CD8-positive, alpha-beta memory T cell (primary cell): ENCODE results near the gene ANKMY2. TPM values are rescaled to one million over a fixed set of nuclear protein-coding genes. Genes with fewer than 3 reads are reported as not detected.

Experiments used
- CTCF ChIA-PET: fragments of 350-600 bp; sonication (Branson Sonifier 250); formaldehyde crosslinking; loops from one replicate; lab custom pipeline; 2021; ENCODE audit warnings: antibody characterized with exemption; lab: Charles Lee
- POLR2A ChIA-PET: fragments of 350-600 bp; sonication (Branson Sonifier 250); formaldehyde crosslinking; loops from one replicate; lab custom pipeline; 2021; ENCODE audit warnings: antibody characterized with exemption; lab: Charles Lee
- DNase-seq, 5 donors: peaks; one replicate each; pipeline versions ENCODE4 v3.0.0 to v3.0.0-alpha.2; 2020 to 2022; ENCODE audit warnings: mixed read lengths in 1 of 5
- H3K27ac ChIP-seq: one replicate; pipeline ENCODE4 v1.7.0; 2013; ENCODE audit warnings: low read depth, mild to moderate bottlenecking, low read length, moderate library complexity
- H3K27me3 ChIP-seq: 2 replicates; pipeline ENCODE4 v1.7.0; 2013; ENCODE audit warnings: low read length, mild to moderate bottlenecking; ENCODE audit not compliant: insufficient read depth, poor library complexity, severe bottlenecking
- H3K36me3 ChIP-seq: 2 replicates; pipeline ENCODE4 v1.7.0; 2013; ENCODE audit warnings: mild to moderate bottlenecking, low read length, moderate library complexity; ENCODE audit not compliant: insufficient read depth
- H3K4me1 ChIP-seq: 2 replicates; pipeline ENCODE4 v1.7.0; 2013; ENCODE audit warnings: mild to moderate bottlenecking, low read length, moderate library complexity; ENCODE audit not compliant: insufficient read depth
- H3K4me3 ChIP-seq: 2 replicates; pipeline ENCODE4 v1.7.0; 2013; ENCODE audit warnings: mild to moderate bottlenecking, low read length
- H3K9me3 ChIP-seq: 2 replicates; pipeline ENCODE4 v1.7.0; 2013; ENCODE audit warnings: mild to moderate bottlenecking, low read length
- H3K27ac Mint-ChIP-seq, 8 donors: one replicate each; pipeline ENCODE4 v1.8.0; 2020 to 2021; ENCODE audit warnings: mixed read lengths in 8 of 8, mild to moderate bottlenecking in 6 of 8, inconsistent platforms in 3 of 8, moderate library complexity in 3 of 8
- H3K27me3 Mint-ChIP-seq, 2 donors: one replicate each; pipeline ENCODE4 v1.8.0; 2020 to 2021; ENCODE audit warnings: mixed read lengths in 2 of 2, mild to moderate bottlenecking in 1 of 2, moderate library complexity in 1 of 2
- H3K36me3 Mint-ChIP-seq, 3 donors: one replicate each; pipeline ENCODE4 v1.8.0; 2020 to 2021; ENCODE audit warnings: mixed read lengths in 3 of 3, inconsistent platforms in 1 of 3, mild to moderate bottlenecking in 1 of 3
- H3K4me1 Mint-ChIP-seq, 3 donors: one replicate each; pipeline ENCODE4 v1.8.0; 2020 to 2021; ENCODE audit warnings: mixed read lengths in 3 of 3, inconsistent platforms in 1 of 3, mild to moderate bottlenecking in 1 of 3
- H3K4me3 Mint-ChIP-seq, 7 donors: one replicate each; pipeline ENCODE4 v1.8.0; 2020 to 2021; ENCODE audit warnings: mixed read lengths in 7 of 7, mild to moderate bottlenecking in 6 of 7, moderate library complexity in 4 of 7, inconsistent platforms in 2 of 7
- H3K9me3 Mint-ChIP-seq, 5 donors: one replicate each; pipeline ENCODE4 v1.8.0; 2020 to 2022; ENCODE audit warnings: mixed read lengths in 5 of 5, mild to moderate bottlenecking in 3 of 5, moderate library complexity in 2 of 5, inconsistent platforms in 1 of 5
- polyA plus RNA-seq: library from polyadenylated mRNA; unstranded; fragments of 300-500 nt; fragmentation: Illumina TruSeq; gene quantifications from one replicate; pipeline ENCODE4 v1.2.3, GENCODE V29; 2021
- total RNA-seq, 2 experiments: library from RNA; stranded (reverse); gene quantifications; one replicate each; pipeline ENCODE4 v1.2.3, GENCODE V29; 2021

Gene ANKMY2
- total and polyA plus RNA-seq, 3 experiments from 2014 or later, result 10.7 to 20.1 (median 10.9) TPM

DNA sequence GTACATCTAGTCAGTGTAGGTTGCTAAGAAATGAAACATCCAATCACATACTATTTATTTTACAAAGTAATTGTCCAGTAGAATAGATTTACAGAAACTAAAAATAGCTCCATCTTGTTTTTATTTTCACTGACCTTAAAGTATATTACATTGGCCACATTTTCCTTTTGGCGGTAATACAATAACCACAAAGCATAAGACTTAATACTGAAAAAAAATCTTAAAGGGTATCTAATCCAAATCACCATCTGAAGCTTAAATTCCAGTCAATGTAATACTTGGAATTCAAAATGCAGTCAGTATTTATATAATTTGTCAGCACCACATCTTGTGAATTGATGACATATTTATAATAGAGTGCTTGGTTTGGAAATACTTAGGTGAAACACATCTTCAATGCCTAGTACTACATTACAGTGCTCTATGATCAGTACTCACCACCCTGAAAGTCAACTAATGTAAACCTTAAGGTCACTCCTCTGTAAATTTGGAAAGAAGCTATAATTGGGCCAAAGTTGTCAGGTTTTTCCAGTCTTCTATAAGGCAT is 8.9 kb downstream of the ANKMY2 start:
- no peaks in the 10 kb centered on the region for H3K27me3 ChIP-seq
- ChIA-PET CTCF (no interaction called here), POLR2A (interaction anchor here (0.5 to 1.7 kb wide), 2 partner anchors 9 to 42 kb away, joined by 6 to 7 read pairs; partner anchors contain the start of genes ANKMY2 and BZW2)
- H3K27ac ChIP-seq, result no peak overlapping the region
- H3K4me1 Mint-ChIP-seq, result peaks cover 8 to 25% (median 18%) of the 10 kb centered on the region in 3 donors
- no peaks in the 10 kb centered on the region for H3K4me1 ChIP-seq
- no peak overlapping the region for H3K4me3 Mint-ChIP-seq
- no peaks in the 10 kb centered on the region for H3K9me3 Mint-ChIP-seq
- H3K27ac Mint-ChIP-seq, result no peak overlapping the region
- DNase-seq, result no peak
- H3K36me3 ChIP-seq, result peaks cover 4% of the 10 kb centered on the region
- no peaks in the 10 kb centered on the region for H3K27me3 Mint-ChIP-seq
- peaks cover 11 to 40% (median 20%) of the 10 kb centered on the region in 3 donors for H3K36me3 Mint-ChIP-seq
- H3K4me3 ChIP-seq, result no peak overlapping the region
- no peaks in the 10 kb centered on the region for H3K9me3 ChIP-seq

DNA sequence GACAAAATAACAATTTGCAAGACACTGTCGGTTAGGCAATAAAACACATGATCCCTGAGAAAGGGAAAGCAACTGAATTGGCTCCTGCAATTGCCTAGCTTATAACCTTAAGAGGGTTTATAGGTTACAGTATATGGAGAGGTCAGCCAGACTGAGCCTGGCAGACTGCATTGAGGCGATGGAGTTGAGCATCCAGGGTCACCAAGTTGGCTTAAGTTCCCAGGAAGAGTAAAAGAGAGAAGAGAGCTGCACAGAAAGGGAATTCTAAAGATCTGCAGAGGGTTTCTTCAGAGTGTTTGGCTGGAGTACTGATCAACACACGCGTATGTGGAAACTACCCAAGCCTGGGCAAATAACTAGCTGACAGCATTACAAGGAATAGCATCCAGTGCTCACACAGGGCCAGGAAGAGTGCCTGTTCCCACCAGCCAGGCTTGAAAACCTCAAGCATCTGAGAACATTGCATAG is 11.2 kb downstream of the ANKMY2 start:
- no peak for DNase-seq
- no peaks in the 10 kb centered on the region for H3K4me1 ChIP-seq
- H3K27ac Mint-ChIP-seq, result peak overlapping the region in 3 of 8 donors; percentile 19 to 24 (median 24)
- H3K27me3 Mint-ChIP-seq, result no peaks in the 10 kb centered on the region
- peaks cover 11 to 45% (median 22%) of the 10 kb centered on the region in 3 donors for H3K36me3 Mint-ChIP-seq
- no peaks in the 10 kb centered on the region for H3K9me3 Mint-ChIP-seq
- H3K4me3 ChIP-seq, result no peak overlapping the region
- no peak overlapping the region for H3K4me3 Mint-ChIP-seq
- no peak overlapping the region for H3K27ac ChIP-seq
- CTCF ChIA-PET, result interaction anchor here (2.5 kb wide), 1 partner anchor 11 kb away, joined by 7 read pairs; the partner anchor contains the start of gene ANKMY2
- H3K36me3 ChIP-seq, result peaks cover 4% of the 10 kb centered on the region
- no peaks in the 10 kb centered on the region for H3K27me3 ChIP-seq
- POLR2A ChIA-PET, result no interaction called here
- peaks cover 5 to 30% (median 18%) of the 10 kb centered on the region in 3 donors for H3K4me1 Mint-ChIP-seq
- H3K9me3 ChIP-seq, result no peaks in the 10 kb centered on the region

DNA sequence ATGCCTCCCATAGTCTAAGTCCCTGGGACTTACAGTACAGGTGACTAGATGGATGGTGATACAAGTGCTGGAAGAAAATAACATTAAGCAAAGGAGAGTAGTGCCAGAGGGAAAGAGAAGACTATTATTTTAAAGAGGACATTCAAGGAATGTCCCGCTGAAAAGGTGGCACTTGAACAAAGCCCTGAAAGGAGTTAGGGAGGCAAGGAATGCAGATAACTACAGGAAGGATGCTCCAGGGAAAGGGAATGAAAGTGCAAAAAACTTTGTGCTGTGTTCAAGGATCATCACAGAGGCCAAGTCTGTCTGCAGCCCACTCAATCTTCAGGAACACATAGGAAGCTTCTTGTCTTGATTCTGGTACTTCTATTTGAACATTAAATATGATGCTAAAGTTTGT is 14.9 kb downstream of the ANKMY2 start:
- Mint-ChIP-seq H3K4me1 (peaks cover 0 to 14% (median 5%) of the 10 kb centered on the region in 3 donors), H3K27ac (peak overlapping the region in 1 of 8 donors; percentile 0), H3K9me3 (no peaks in the 10 kb centered on the region), H3K27me3 (no peaks in the 10 kb centered on the region), H3K36me3 (peaks cover 11 to 48% (median 16%) of the 10 kb centered on the region in 3 donors), H3K4me3 (no peak overlapping the region)
- POLR2A ChIA-PET, result no interaction called here
- Histone ChIP-seq H3K4me3 (no peak overlapping the region), H3K9me3 (no peaks in the 10 kb centered on the region), H3K4me1 (no peaks in the 10 kb centered on the region), H3K27ac (no peak overlapping the region), H3K36me3 (peaks cover 4% of the 10 kb centered on the region), H3K27me3 (no peaks in the 10 kb centered on the region)
- no peak for DNase-seq
- CTCF ChIA-PET, result no interaction called here

DNA sequence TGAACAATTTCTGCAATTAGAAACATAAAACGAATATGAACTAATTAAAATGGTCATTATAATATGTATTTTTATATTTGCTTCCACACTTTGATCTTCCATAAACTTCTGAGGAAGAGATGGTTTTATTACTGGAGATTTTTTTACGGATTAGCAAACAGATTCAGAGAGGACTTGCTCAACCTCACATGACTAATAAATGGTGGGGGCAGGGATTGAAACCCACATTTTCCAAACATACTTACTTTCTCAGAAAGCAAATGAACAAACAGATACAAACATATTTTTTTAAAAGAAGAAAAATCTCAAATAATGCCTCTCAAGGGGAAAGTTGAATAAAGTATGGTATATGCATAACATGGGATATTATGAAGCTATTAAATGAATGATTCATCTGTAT is 18.3 kb downstream of the ANKMY2 start:
- POLR2A ChIA-PET, result no interaction called here
- no peak for DNase-seq
- H3K4me1 ChIP-seq, result no peaks in the 10 kb centered on the region
- Mint-ChIP-seq H3K27ac (no peak overlapping the region), H3K36me3 (peaks cover 9 to 63% (median 16%) of the 10 kb centered on the region in 3 donors), H3K4me3 (no peak overlapping the region), H3K9me3 (no peaks in the 10 kb centered on the region), H3K4me1 (peaks cover 0 to 7% (median 0%) of the 10 kb centered on the region in 3 donors), H3K27me3 (no peaks in the 10 kb centered on the region)
- H3K27ac ChIP-seq, result no peak overlapping the region
- CTCF ChIA-PET, result interaction anchor here (1.5 kb wide), 1 partner anchor 9 kb away, joined by 4 read pairs; no protein-coding TSS in a partner anchor
- no peaks in the 10 kb centered on the region for H3K27me3 ChIP-seq
- H3K4me3 ChIP-seq, result no peak overlapping the region
- no peaks in the 10 kb centered on the region for H3K36me3 ChIP-seq
- no peaks in the 10 kb centered on the region for H3K9me3 ChIP-seq

DNA sequence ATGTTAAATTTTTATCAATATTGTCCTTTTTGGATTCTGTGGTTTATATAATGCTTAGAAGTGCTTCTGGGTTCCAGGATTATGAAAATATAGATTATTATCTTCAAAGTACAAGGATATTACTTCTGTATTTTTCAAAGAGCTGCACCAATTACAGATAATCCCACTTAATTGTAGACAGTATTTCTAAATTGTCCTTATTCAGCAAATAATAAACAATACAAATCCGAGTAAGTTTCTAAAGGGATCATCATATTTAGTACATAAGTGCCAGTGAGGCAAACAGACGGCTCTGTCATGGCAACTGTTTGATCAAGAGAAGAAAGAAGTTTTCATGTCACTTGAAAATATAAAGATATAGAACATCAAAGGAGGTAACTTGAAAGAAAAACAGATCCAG is 19.2 kb downstream of the ANKMY2 start:
- Mint-ChIP-seq H3K27me3 (no peaks in the 10 kb centered on the region), H3K27ac (no peak overlapping the region), H3K4me3 (no peak overlapping the region), H3K36me3 (peaks cover 9 to 68% (median 16%) of the 10 kb centered on the region in 3 donors), H3K9me3 (no peaks in the 10 kb centered on the region), H3K4me1 (peaks cover 0 to 7% (median 0%) of the 10 kb centered on the region in 3 donors)
- Histone ChIP-seq H3K9me3 (no peaks in the 10 kb centered on the region), H3K4me3 (no peak overlapping the region), H3K36me3 (no peaks in the 10 kb centered on the region), H3K27me3 (no peaks in the 10 kb centered on the region), H3K4me1 (no peaks in the 10 kb centered on the region), H3K27ac (no peak overlapping the region)
- ChIA-PET CTCF (no interaction called here), POLR2A (no interaction called here)
- no peak for DNase-seq

DNA sequence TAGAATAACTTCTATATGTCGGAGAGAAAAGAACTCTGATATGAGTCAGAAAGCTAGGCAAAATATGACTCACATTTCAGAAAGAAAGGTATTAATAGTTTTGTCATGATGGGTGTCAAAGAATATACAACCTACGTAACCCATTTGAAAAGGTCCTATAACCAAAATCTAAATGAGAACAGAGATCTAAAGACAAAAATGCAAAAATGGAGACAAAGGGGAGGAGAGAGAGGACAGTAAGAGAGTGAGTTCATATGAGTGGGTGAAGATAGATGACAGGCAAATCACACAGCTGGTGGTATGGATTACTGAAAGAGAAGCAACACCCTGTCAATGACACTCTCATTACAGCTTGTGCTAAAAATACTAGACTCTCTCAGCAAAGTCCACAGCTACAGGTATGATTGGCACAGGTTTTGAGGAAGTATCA is 25.6 kb downstream of the ANKMY2 start:
- ChIA-PET CTCF (no interaction called here), POLR2A (no interaction called here)
- Histone ChIP-seq H3K9me3 (no peaks in the 10 kb centered on the region), H3K4me3 (no peak overlapping the region), H3K4me1 (no peaks in the 10 kb centered on the region), H3K36me3 (peaks cover 8% of the 10 kb centered on the region), H3K27ac (no peak overlapping the region), H3K27me3 (no peaks in the 10 kb centered on the region)
- Mint-ChIP-seq H3K27me3 (no peaks in the 10 kb centered on the region), H3K9me3 (no peaks in the 10 kb centered on the region), H3K4me1 (peaks cover 0 to 8% (median 5%) of the 10 kb centered on the region in 3 donors), H3K4me3 (no peak overlapping the region), H3K36me3 (peaks cover 18 to 73% (median 36%) of the 10 kb centered on the region in 3 donors), H3K27ac (peak overlapping the region in 2 of 8 donors; percentile 5 to 31)
- DNase-seq, result no peak

DNA sequence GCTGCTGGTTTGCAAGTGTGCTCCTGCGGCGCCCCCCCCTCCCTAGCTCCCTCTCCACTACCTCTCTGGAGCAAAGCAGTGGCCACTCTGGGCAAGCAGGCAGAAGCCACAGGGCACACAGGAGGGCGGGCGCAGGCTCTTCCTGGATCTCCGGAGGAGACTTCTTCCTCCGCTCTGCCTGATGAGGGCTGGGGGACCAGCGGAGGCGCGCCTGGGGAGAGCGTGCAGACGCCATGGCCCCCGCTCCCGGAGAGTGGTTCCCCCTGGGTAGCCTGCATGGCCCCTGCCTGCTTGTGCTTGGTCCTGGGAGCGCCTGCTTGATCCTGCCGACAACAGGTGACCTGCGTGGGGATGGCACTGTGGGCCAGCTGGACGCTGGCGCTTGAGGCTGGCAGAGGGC is 29.0 kb downstream of the ANKMY2 start:
- no peak for DNase-seq
- Mint-ChIP-seq H3K27ac (no peak overlapping the region), H3K4me3 (no peak overlapping the region), H3K4me1 (peaks cover 0 to 8% (median 5%) of the 10 kb centered on the region in 3 donors), H3K27me3 (no peaks in the 10 kb centered on the region), H3K36me3 (peaks cover 9 to 69% (median 33%) of the 10 kb centered on the region in 3 donors), H3K9me3 (no peaks in the 10 kb centered on the region)
- no peak overlapping the region for H3K4me3 ChIP-seq
- ChIA-PET POLR2A (no interaction called here), CTCF (no interaction called here)
- no peaks in the 10 kb centered on the region for H3K9me3 ChIP-seq
- peaks cover 18% of the 10 kb centered on the region for H3K36me3 ChIP-seq
- no peaks in the 10 kb centered on the region for H3K4me1 ChIP-seq
- no peak overlapping the region for H3K27ac ChIP-seq
- no peaks in the 10 kb centered on the region for H3K27me3 ChIP-seq

DNA sequence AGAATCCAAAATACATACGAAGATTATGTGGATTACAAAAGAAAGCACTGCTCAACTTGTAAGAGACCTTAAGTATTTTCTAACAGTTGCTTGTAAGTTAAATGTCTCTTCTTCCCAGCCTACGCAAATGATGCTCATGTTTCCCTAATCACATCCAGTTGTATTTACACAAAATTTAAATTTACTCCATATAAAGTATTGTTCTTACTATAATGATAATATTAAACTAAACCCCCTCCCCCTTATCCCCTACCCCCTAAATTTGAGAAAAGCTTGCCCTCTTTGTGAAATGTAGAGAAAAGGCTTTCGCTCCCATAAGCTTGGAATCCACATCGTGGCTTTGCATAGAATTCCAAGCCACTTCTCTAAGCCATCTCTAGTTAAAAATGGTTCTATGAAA is 29.4 kb downstream of the ANKMY2 start:
- H3K36me3 Mint-ChIP-seq, result peaks cover 9 to 65% (median 30%) of the 10 kb centered on the region in 3 donors
- Histone ChIP-seq H3K27me3 (no peaks in the 10 kb centered on the region), H3K27ac (no peak overlapping the region), H3K36me3 (peaks cover 18% of the 10 kb centered on the region), H3K4me1 (no peaks in the 10 kb centered on the region), H3K4me3 (no peak overlapping the region), H3K9me3 (no peaks in the 10 kb centered on the region)
- no peak overlapping the region for H3K27ac Mint-ChIP-seq
- no peaks in the 10 kb centered on the region for H3K27me3 Mint-ChIP-seq
- no peak for DNase-seq
- no peak overlapping the region for H3K4me3 Mint-ChIP-seq
- H3K9me3 Mint-ChIP-seq, result no peaks in the 10 kb centered on the region
- peaks cover 0 to 8% (median 5%) of the 10 kb centered on the region in 3 donors for H3K4me1 Mint-ChIP-seq
- POLR2A ChIA-PET, result no interaction called here
- CTCF ChIA-PET, result no interaction called here
